Vagina (tissue), 2 donors: ENCODE measurements around the gene PLXDC1.

Experiments
- POLR2A ChIP-seq, 2 donors: fragments of 450-650 bp; IDR thresholded peaks; one replicate each; pipeline ENCODE4 v1.6.1; 2017; ENCODE audit warnings: antibody characterized with exemption in 2 of 2, mild to moderate bottlenecking in 2 of 2, moderate library complexity in 2 of 2
- TF ChIP-seq, protein P1 (sequence below), 3 experiments: fragments of 450-650 bp in 2 of 3; fragments of 200-600 bp in 1 of 3; sonication (generic) in 1 of 3; IDR thresholded peaks; one replicate each; pipeline ENCODE4 v1.5.1; 2017 to 2019; ENCODE audit warnings: antibody characterized with exemption in 3 of 3, mild to moderate bottlenecking in 2 of 3, moderate library complexity in 2 of 3

DNA sequence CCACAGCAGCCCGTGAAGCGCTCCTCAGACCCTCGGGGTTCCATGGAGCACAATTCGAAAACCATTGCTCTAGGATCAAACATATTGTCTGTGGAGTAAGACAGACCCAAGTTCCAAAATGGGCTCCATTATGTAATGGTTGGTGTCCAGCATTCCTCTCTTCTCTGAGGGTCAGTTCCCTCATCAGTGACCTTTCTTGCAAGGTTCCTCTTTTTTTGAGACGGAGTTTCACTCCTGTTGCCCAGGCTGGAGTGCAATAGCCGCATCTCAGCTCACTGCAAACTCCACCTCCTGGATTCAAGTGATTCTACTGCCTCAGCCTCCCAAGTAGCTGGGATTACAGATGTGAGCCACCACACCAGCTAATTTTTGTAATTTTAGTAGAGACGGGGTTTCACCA lies 28.4 kb downstream of the PLXDC1 start:
- no peak for TF ChIP-seq POLR2A (IDR thresholded peaks at IDR 0.05)
- TF ChIP-seq, protein P1, sequence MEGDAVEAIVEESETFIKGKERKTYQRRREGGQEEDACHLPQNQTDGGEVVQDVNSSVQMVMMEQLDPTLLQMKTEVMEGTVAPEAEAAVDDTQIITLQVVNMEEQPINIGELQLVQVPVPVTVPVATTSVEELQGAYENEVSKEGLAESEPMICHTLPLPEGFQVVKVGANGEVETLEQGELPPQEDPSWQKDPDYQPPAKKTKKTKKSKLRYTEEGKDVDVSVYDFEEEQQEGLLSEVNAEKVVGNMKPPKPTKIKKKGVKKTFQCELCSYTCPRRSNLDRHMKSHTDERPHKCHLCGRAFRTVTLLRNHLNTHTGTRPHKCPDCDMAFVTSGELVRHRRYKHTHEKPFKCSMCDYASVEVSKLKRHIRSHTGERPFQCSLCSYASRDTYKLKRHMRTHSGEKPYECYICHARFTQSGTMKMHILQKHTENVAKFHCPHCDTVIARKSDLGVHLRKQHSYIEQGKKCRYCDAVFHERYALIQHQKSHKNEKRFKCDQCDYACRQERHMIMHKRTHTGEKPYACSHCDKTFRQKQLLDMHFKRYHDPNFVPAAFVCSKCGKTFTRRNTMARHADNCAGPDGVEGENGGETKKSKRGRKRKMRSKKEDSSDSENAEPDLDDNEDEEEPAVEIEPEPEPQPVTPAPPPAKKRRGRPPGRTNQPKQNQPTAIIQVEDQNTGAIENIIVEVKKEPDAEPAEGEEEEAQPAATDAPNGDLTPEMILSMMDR (IDR thresholded peaks at IDR 0.05): no peak
